Measurements from ENCODE around the gene ZNF652.
A peak's percentile ranks its signal among the peaks of the same experiment; 100 is the strongest.
"Not testable (repeated sequence)": the region's sequence is repeated elsewhere in the genome, so short reads cannot be mapped to it uniquely, and the experiment has no call there.

Gene ZNF652

GRCh38 chr17:49315551-49316257 is 46.3 kb downstream of the ZNF652 start:
- peak; percentile 75 for DNase-seq
- peak; percentile 100 for ATAC-seq

- no peak for ATAC-seq
- no peak for DNase-seq
Observed at GRCh38 chr17:49312722-49313121, 49.3 kb downstream of the ZNF652 start.

- no peak for ATAC-seq
- DNase-seq = no peak
Observed at GRCh38 chr17:49299996-49300395, 62.1 kb downstream of the ZNF652 start.

GRCh38 chr17:49298371-49298976 is 63.6 kb downstream of the ZNF652 start:
- ATAC-seq (no peak), DNase-seq (no peak)

- no peak for DNase-seq
- ATAC-seq = no peak
Observed at GRCh38 chr17:49297141-49297540, 64.9 kb downstream of the ZNF652 start.

GRCh38 chr17:49294122-49294521 is 67.9 kb downstream of the ZNF652 start:
- no peak for ATAC-seq

GRCh38 chr17:49292901-49293300 is 69.1 kb downstream of the ZNF652 start:
- DNase-seq (no peak), ATAC-seq (no peak)

More at GRCh38 chr17:49294122-49294521, 67.9 kb downstream of the ZNF652 start:
- DNase-seq = no peak

- no peak for ATAC-seq
Observed at GRCh38 chr17:49291929-49292328, 70.1 kb downstream of the ZNF652 start.

GRCh38 chr17:49290690-49291359 is 71.2 kb downstream of the ZNF652 start:
- DNase-seq = peak; percentile 26
- no peak for ATAC-seq

More at GRCh38 chr17:49291929-49292328, 70.1 kb downstream of the ZNF652 start:
- DNase-seq = no peak

GRCh38 chr17:49288388-49288787 is 73.7 kb downstream of the ZNF652 start:
- DNase-seq (no peak), ATAC-seq (no peak)

- DNase-seq = no peak
- no peak for ATAC-seq
Observed at GRCh38 chr17:49287481-49287880, 74.6 kb downstream of the ZNF652 start.

GRCh38 chr17:49286261-49286973 is 75.6 kb downstream of the ZNF652 start:
- ATAC-seq, DNase-seq: not testable (repeated sequence)

- ATAC-seq (no peak), DNase-seq (no peak)
Observed at GRCh38 chr17:49285716-49286115, 76.3 kb downstream of the ZNF652 start.

- ATAC-seq (no peak), DNase-seq (no peak)
Observed at GRCh38 chr17:49280918-49281317, 81.1 kb downstream of the ZNF652 start.

GRCh38 chr17:49280061-49280460 is 82.0 kb downstream of the ZNF652 start:
- ATAC-seq (no peak), DNase-seq (no peak)

GRCh38 chr17:49279263-49280015 is 82.6 kb downstream of the ZNF652 start:
- ATAC-seq, DNase-seq: not testable (repeated sequence)

GRCh38 chr17:49278076-49278475 is 84.0 kb downstream of the ZNF652 start:
- DNase-seq (no peak), ATAC-seq (no peak)

- ATAC-seq (no peak), DNase-seq (no peak)
Observed at GRCh38 chr17:49277638-49278037, 84.4 kb downstream of the ZNF652 start.

GRCh38 chr17:49275981-49276380 is 86.1 kb downstream of the ZNF652 start:
- DNase-seq, ATAC-seq: not testable (repeated sequence)

- no peak for DNase-seq
- no peak for ATAC-seq
Observed at GRCh38 chr17:49269356-49269755, 92.7 kb downstream of the ZNF652 start.

- DNase-seq (no peak), ATAC-seq (no peak)
Observed at GRCh38 chr17:49267912-49268311, 94.1 kb downstream of the ZNF652 start.

GRCh38 chr17:49266233-49266632 is 95.8 kb downstream of the ZNF652 start:
- ATAC-seq (no peak), DNase-seq (no peak)

Measured in stimulated activated naive CD8-positive, alpha-beta T cell treated with anti-CD3 and anti-CD28 coated beads, Interleukin-15, Interleukin-2, amounts not matched to agents 100 U/mL and 50 U/mL, for 24 hours (primary cell).